Measurements from ENCODE around the gene MVD. TPM values are rescaled to one million over a fixed set of nuclear protein-coding genes. Genes with fewer than 3 reads are reported as not detected.

Gene MVD
- total RNA-seq, 1 experiment from 2014 or later = 38.4 TPM

GRCh38 chr16:88606148-88606757 is 56.6 kb downstream of the MVD start:
- DNase-seq (ENCODE audit: low read depth in 1 of 2, low spot score in 2 of 2) = no peak
- Histone ChIP-seq H3K9me3 (replicated peaks) (no peaks in the 10 kb centered on the region), H3K27ac (no peak overlapping the region), H3K27me3 (replicated peaks) (no peaks in the 10 kb centered on the region), H3K4me1 (replicated peaks) (no peaks in the 10 kb centered on the region), H3K36me3 (peaks cover 81% of the 10 kb centered on the region), H3K4me3 (no peak overlapping the region)

GRCh38 chr16:88605186-88606147 is 57.4 kb downstream of the MVD start:
- no peaks in the 10 kb centered on the region for H3K4me1 ChIP-seq (replicated peaks)
- H3K9me3 ChIP-seq (replicated peaks) = no peaks in the 10 kb centered on the region
- H3K36me3 ChIP-seq = peaks cover 81% of the 10 kb centered on the region
- no peak for DNase-seq (ENCODE audit: low read depth in 1 of 2, low spot score in 2 of 2)
- no peaks in the 10 kb centered on the region for H3K27me3 ChIP-seq (replicated peaks)
- H3K4me3 ChIP-seq = no peak overlapping the region
- no peak overlapping the region for H3K27ac ChIP-seq

GRCh38 chr16:88602091-88602490 is 60.8 kb downstream of the MVD start:
- no peak for DNase-seq (ENCODE audit: low read depth in 1 of 2, low spot score in 2 of 2)
- Histone ChIP-seq H3K4me3 (no peak overlapping the region), H3K36me3 (peaks cover 83% of the 10 kb centered on the region), H3K27me3 (replicated peaks) (no peaks in the 10 kb centered on the region), H3K27ac (no peak overlapping the region), H3K4me1 (replicated peaks) (no peaks in the 10 kb centered on the region), H3K9me3 (replicated peaks) (no peaks in the 10 kb centered on the region)

Other genes starting within 250 kb of the MVD start
- gene ZFPM1, start 209.8 kb downstream of the MVD start, total RNA-seq (2014; rRNA removed; shearing (Covaris generic)) = 0.38 and 0.92 TPM in 2 replicates
- 14.6 and 18.2 TPM in 2 replicates for gene ZC3H18, start 92.7 kb downstream of the MVD start, total RNA-seq (2014; rRNA removed; shearing (Covaris generic))
- not detected in 2 replicates for gene IL17C, start 24.5 kb downstream of the MVD start, total RNA-seq (2014; rRNA removed; shearing (Covaris generic))
- gene CYBA, start 12.0 kb downstream of the MVD start, total RNA-seq (2014; rRNA removed; shearing (Covaris generic)) = not detected in 2 replicates
- gene SNAI3, start 23.4 kb upstream of the MVD start, total RNA-seq (2014; rRNA removed; shearing (Covaris generic)) = 0.05 TPM in 1 of 2 replicates, not detected in the other
- 25.0 and 32.4 TPM in 2 replicates for gene RNF166, start 43.3 kb upstream of the MVD start, total RNA-seq (2014; rRNA removed; shearing (Covaris generic))
- gene CTU2, start 43.4 kb upstream of the MVD start, total RNA-seq (2014; rRNA removed; shearing (Covaris generic)) = 17.9 and 20.4 TPM in 2 replicates
- 142 and 181 TPM in 2 replicates for gene PIEZO1, start 122.1 kb upstream of the MVD start, total RNA-seq (2014; rRNA removed; shearing (Covaris generic))
- 36.7 and 45.7 TPM in 2 replicates for gene CDT1, start 140.7 kb upstream of the MVD start, total RNA-seq (2014; rRNA removed; shearing (Covaris generic))
- gene APRT, start 148.8 kb upstream of the MVD start, total RNA-seq (2014; rRNA removed; shearing (Covaris generic)) = 90.6 and 138 TPM in 2 replicates
- 13.9 and 15.3 TPM in 2 replicates for gene GALNS, start 193.9 kb upstream of the MVD start, total RNA-seq (2014; rRNA removed; shearing (Covaris generic))
- 17.3 and 27.5 TPM in 2 replicates for gene TRAPPC2L, start 194.0 kb upstream of the MVD start, total RNA-seq (2014; rRNA removed; shearing (Covaris generic))
- gene PABPN1L, start 203.6 kb upstream of the MVD start, total RNA-seq (2014; rRNA removed; shearing (Covaris generic)) = not detected in 2 replicates

All from SJSA1 (cell line).